Measurements from ENCODE around the gene TAS1R2.
A peak's percentile ranks its signal among the peaks of the same experiment; 100 is the strongest.
"Not testable (repeated sequence)": the region's sequence is repeated elsewhere in the genome, so short reads cannot be mapped to it uniquely, and the experiment has no call there.

TAS1R2 gene

GRCh38 chr1:18859560-18859959, at the start of gene TAS1R2:
TSS of gene TAS1R2 (minus strand) at chr1:18859660. CDS start at chr1:18859660, 0 bp downstream.
- no peak for DNase-seq (ENCODE audit: low read depth in 3 of 3)

GRCh38 chr1:18907917-18908845, 48.7 kb upstream of the TAS1R2 start:
- DNase-seq (ENCODE audit: low read depth in 3 of 3): no peak

GRCh38 chr1:18907021-18907916, 47.8 kb upstream of the TAS1R2 start:
- peak in 2 of 3 experiments; percentile 21 to 48 for DNase-seq (ENCODE audit: low read depth in 3 of 3)

- DNase-seq (ENCODE audit: low read depth in 3 of 3): no peak
Observed at GRCh38 chr1:18903291-18903756, 43.9 kb upstream of the TAS1R2 start.

GRCh38 chr1:18902523-18903290, 43.2 kb upstream of the TAS1R2 start, which contains the start of gene ALDH4A1:
TSS of gene ALDH4A1 (minus strand) at chr1:18902555. CDS start at chr1:18902523, 32 bp downstream.
- peak; percentile 73 to 85 (median 84) for DNase-seq (ENCODE audit: low read depth in 3 of 3)

GRCh38 chr1:18901952-18902522, 42.6 kb upstream of the TAS1R2 start:
- DNase-seq (ENCODE audit: low read depth in 3 of 3): no peak

- DNase-seq (ENCODE audit: low read depth in 3 of 3): no peak
Observed at GRCh38 chr1:18901147-18901951, 41.9 kb upstream of the TAS1R2 start.

- DNase-seq (ENCODE audit: low read depth in 3 of 3): no peak
Observed at GRCh38 chr1:18900303-18900841, 40.9 kb upstream of the TAS1R2 start.

GRCh38 chr1:18899363-18900049, 40.0 kb upstream of the TAS1R2 start:
- no peak for DNase-seq (ENCODE audit: low read depth in 3 of 3)

- no peak for DNase-seq (ENCODE audit: low read depth in 3 of 3)
Observed at GRCh38 chr1:18898567-18898966, 39.1 kb upstream of the TAS1R2 start.

- no peak for DNase-seq (ENCODE audit: low read depth in 3 of 3)
Observed at GRCh38 chr1:18895317-18895716, 35.9 kb upstream of the TAS1R2 start.

GRCh38 chr1:18893120-18893519, 33.7 kb upstream of the TAS1R2 start:
- DNase-seq (ENCODE audit: low read depth in 3 of 3): no peak

- DNase-seq (ENCODE audit: low read depth in 3 of 3): not testable (repeated sequence)
Observed at GRCh38 chr1:18891858-18892257, 32.4 kb upstream of the TAS1R2 start.

GRCh38 chr1:18891426-18891780, 31.9 kb upstream of the TAS1R2 start:
- no peak for DNase-seq (ENCODE audit: low read depth in 3 of 3)

- no peak for DNase-seq (ENCODE audit: low read depth in 3 of 3)
Observed at GRCh38 chr1:18890706-18891425, 31.4 kb upstream of the TAS1R2 start.

GRCh38 chr1:18886003-18886335, 26.5 kb upstream of the TAS1R2 start:
- no peak for DNase-seq (ENCODE audit: low read depth in 3 of 3)

GRCh38 chr1:18885311-18886002, 26.0 kb upstream of the TAS1R2 start:
- DNase-seq (ENCODE audit: low read depth in 3 of 3): no peak

GRCh38 chr1:18884727-18885126, 25.3 kb upstream of the TAS1R2 start:
- DNase-seq (ENCODE audit: low read depth in 3 of 3): no peak

All from stimulated activated CD4-positive, alpha-beta T cell treated with anti-CD3 and anti-CD28 coated beads, TNF-alpha, amount 100 ng/mL, for 4 hours (primary cell).